ENCODE measurements around the gene CPA4.

DNA sequence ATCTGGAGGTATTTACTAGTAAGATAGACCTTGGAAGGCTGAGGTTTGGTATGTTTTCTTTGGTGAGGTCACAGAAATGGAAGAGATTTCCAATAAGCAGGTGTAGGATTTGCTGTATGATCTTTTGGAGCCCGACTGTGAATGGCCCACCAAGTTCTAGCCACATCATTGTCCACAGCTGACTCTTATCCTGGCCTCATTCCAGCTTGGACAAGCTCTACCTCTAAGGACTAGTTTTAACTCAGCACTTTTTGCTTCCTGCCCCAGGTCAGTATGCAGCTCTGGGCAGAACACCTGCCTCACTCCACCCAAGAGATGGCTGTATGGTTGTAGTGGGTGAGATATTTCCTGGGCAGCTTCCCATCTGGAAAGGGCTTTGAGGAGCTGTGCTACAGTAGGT, 6.1 kb upstream of the CPA4 start:
- TF ChIP-seq, protein P1, sequence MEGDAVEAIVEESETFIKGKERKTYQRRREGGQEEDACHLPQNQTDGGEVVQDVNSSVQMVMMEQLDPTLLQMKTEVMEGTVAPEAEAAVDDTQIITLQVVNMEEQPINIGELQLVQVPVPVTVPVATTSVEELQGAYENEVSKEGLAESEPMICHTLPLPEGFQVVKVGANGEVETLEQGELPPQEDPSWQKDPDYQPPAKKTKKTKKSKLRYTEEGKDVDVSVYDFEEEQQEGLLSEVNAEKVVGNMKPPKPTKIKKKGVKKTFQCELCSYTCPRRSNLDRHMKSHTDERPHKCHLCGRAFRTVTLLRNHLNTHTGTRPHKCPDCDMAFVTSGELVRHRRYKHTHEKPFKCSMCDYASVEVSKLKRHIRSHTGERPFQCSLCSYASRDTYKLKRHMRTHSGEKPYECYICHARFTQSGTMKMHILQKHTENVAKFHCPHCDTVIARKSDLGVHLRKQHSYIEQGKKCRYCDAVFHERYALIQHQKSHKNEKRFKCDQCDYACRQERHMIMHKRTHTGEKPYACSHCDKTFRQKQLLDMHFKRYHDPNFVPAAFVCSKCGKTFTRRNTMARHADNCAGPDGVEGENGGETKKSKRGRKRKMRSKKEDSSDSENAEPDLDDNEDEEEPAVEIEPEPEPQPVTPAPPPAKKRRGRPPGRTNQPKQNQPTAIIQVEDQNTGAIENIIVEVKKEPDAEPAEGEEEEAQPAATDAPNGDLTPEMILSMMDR (IDR thresholded peaks at IDR 0.05; ENCODE audit: poor library complexity) = no peak
- TF ChIP-seq EZH2 (IDR thresholded peaks at IDR 0.05; ENCODE audit: borderline replicate concordance) = no peak

Data from hepatocyte (in vitro differentiated cells).